SK-N-SH treated with all-trans-retinoic acid at 6 μM for 48 hours (cell line): ENCODE data around the gene TP53.

ENCODE experiments used
- ATAC-seq: fragments of 200-7000 bp; cut with Tn5 transposase; 3 replicates; pipeline ENCODE4 v1.9.1; 2020; ENCODE audit warnings: mild to moderate bottlenecking, moderate library complexity
- ARNTL ChIP-seq: fragments of 450-650 bp; formaldehyde crosslinking; IDR thresholded peaks from 2 replicates; pipeline ENCODE4 v1.5.0; 2020; ENCODE audit warnings: low read depth, mild to moderate bottlenecking, moderate library complexity, borderline replicate concordance
- BACH2 ChIP-seq: fragments of 250-450 bp; sonication (Bioruptor Pico); IDR thresholded peaks from 2 replicates; pipeline ENCODE4 v1.9.0; 2021; ENCODE audit warnings: mild to moderate bottlenecking, borderline replicate concordance
- CSDC2 ChIP-seq: fragments of 250-450 bp; sonication (Bioruptor Pico); IDR thresholded peaks from 2 replicates; pipeline ENCODE4 v1.5.0; 2020; ENCODE audit warnings: mild to moderate bottlenecking, moderate library complexity
- CSRNP3 ChIP-seq: fragments of 250-450 bp; sonication (Bioruptor Pico); IDR thresholded peaks from 2 replicates; pipeline ENCODE4 v1.5.1; 2021; ENCODE audit warnings: mild to moderate bottlenecking, moderate library complexity
- GLIS3 ChIP-seq: fragments of 250-450 bp; sonication (Bioruptor Pico); IDR thresholded peaks from 2 replicates; pipeline ENCODE4 v1.5.0; 2020; ENCODE audit warnings: mild to moderate bottlenecking, moderate library complexity
- ISL1 ChIP-seq: fragments of 250-450 bp; sonication (Bioruptor Pico); IDR thresholded peaks from 2 replicates; pipeline ENCODE4 v2.1.2; 2022; ENCODE audit warnings: mild to moderate bottlenecking, moderate library complexity
- OSR1 ChIP-seq: fragments of 250-450 bp; sonication (Bioruptor Pico); IDR thresholded peaks from 2 replicates; pipeline ENCODE4 v1.8.0; 2022; ENCODE audit warnings: moderate library complexity, mild to moderate bottlenecking, inconsistent platforms
- PPARA ChIP-seq: fragments of 250-450 bp; sonication (Bioruptor Pico); IDR thresholded peaks from 2 replicates; pipeline ENCODE4 v1.5.0; 2020; ENCODE audit warnings: mild to moderate bottlenecking, borderline replicate concordance
- RARB ChIP-seq: fragments of 250-450 bp; sonication (Bioruptor Pico); IDR thresholded peaks from 2 replicates; pipeline ENCODE4 v1.8.0; 2021; ENCODE audit warnings: mild to moderate bottlenecking, moderate library complexity
- SNAI2 ChIP-seq: fragments of 250-450 bp; sonication (Bioruptor Pico); IDR thresholded peaks from 2 replicates; pipeline ENCODE4 v1.5.0; 2020; ENCODE audit warnings: mild to moderate bottlenecking, moderate library complexity
- TCF4 ChIP-seq: fragments of 250-450 bp; sonication (Bioruptor Pico); IDR thresholded peaks from 2 replicates; pipeline ENCODE4 v1.8.0; 2021; ENCODE audit warnings: mild to moderate bottlenecking, moderate library complexity, borderline replicate concordance
- TOX ChIP-seq: fragments of 250-450 bp; sonication (Bioruptor Pico); IDR thresholded peaks from 2 replicates; pipeline ENCODE4 v1.8.0; 2021; ENCODE audit warnings: mild to moderate bottlenecking, moderate library complexity, borderline replicate concordance
- TSHZ2 ChIP-seq: fragments of 250-450 bp; sonication (Bioruptor Pico); IDR thresholded peaks from 2 replicates; pipeline ENCODE4 v1.5.0; 2020; ENCODE audit warnings: mild to moderate bottlenecking, moderate library complexity
- ZC3H10 ChIP-seq: fragments of 250-450 bp; sonication (Bioruptor Pico); IDR thresholded peaks from 2 replicates; pipeline ENCODE4 v1.5.1; 2021; ENCODE audit warnings: mild to moderate bottlenecking, moderate library complexity
- ZFP30 ChIP-seq: fragments of 450-650 bp; formaldehyde crosslinking; IDR thresholded peaks from 2 replicates; pipeline ENCODE4 v1.5.0; 2022; ENCODE audit warnings: mild to moderate bottlenecking, moderate library complexity
- ZNF565 ChIP-seq: fragments of 450-650 bp; formaldehyde crosslinking; conservative IDR thresholded peaks from 2 replicates; pipeline ENCODE4 v1.5.0; 2020; ENCODE audit warnings: low read depth, mild to moderate bottlenecking, moderate library complexity
- ZNF8 ChIP-seq: fragments of 450-650 bp; formaldehyde crosslinking; IDR thresholded peaks from 2 replicates; pipeline ENCODE4 v1.5.0; 2020; ENCODE audit warnings: mild to moderate bottlenecking, moderate library complexity
- TF ChIP-seq, protein P1 (sequence below): fragments of 250-450 bp; sonication (Bioruptor Pico); IDR thresholded peaks from 2 replicates; pipeline ENCODE4 v1.8.0; 2020; ENCODE audit warnings: mild to moderate bottlenecking, moderate library complexity, borderline replicate concordance
- TF ChIP-seq, protein P2 (sequence below): fragments of 250-450 bp; sonication (Bioruptor Pico); IDR thresholded peaks from 2 replicates; pipeline ENCODE4 v1.5.1; 2020; ENCODE audit warnings: low read depth, mild to moderate bottlenecking, moderate library complexity
- TF ChIP-seq, protein P3 (sequence below): fragments of 250-450 bp; sonication (Bioruptor Pico); IDR thresholded peaks from 2 replicates; pipeline ENCODE4 v1.8.0; 2021; ENCODE audit warnings: low read depth, mild to moderate bottlenecking, moderate library complexity, borderline replicate concordance

Gene TP53

DNA sequence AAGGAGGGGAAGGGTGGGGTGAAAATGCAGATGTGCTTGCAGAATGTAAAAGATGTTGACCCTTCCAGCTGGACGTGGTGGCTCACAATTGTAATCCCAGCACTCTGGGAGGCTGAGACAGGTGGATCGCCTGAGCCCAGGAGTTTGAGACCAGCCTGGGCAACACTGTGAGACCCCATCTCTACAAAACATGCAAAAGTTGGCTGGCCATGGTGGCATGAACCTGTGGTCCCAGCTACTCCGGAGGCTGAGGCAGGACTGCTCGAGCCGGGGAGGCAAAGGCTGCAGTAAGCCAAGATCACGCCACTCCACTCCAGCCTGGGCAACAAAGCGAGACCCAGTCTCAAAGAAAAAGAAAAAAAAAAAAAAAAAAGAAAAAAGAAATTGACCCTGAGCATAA lies 18.8 kb downstream of the TP53 start:
- no peak for ATAC-seq
- TF ChIP-seq ZNF8 (no peak), ZFP30 (CRISPR knock-in tag) (no peak), ZNF565 (CRISPR knock-in tag) (no peak), SNAI2 (CRISPR knock-in tag) (no peak), ARNTL (no peak), TCF4 (CRISPR knock-in tag) (no peak), CSRNP3 (no peak), ISL1 (CRISPR knock-in tag) (no peak), ZC3H10 (no peak), OSR1 (CRISPR knock-in tag) (no peak), RARB (CRISPR knock-in tag) (no peak), TSHZ2 (CRISPR knock-in tag) (no peak), BACH2 (CRISPR knock-in tag) (no peak), GLIS3 (CRISPR knock-in tag) (no peak), CSDC2 (CRISPR knock-in tag) (no peak), PPARA (no peak), TOX (CRISPR knock-in tag) (no peak)
- TF ChIP-seq, protein P1, sequence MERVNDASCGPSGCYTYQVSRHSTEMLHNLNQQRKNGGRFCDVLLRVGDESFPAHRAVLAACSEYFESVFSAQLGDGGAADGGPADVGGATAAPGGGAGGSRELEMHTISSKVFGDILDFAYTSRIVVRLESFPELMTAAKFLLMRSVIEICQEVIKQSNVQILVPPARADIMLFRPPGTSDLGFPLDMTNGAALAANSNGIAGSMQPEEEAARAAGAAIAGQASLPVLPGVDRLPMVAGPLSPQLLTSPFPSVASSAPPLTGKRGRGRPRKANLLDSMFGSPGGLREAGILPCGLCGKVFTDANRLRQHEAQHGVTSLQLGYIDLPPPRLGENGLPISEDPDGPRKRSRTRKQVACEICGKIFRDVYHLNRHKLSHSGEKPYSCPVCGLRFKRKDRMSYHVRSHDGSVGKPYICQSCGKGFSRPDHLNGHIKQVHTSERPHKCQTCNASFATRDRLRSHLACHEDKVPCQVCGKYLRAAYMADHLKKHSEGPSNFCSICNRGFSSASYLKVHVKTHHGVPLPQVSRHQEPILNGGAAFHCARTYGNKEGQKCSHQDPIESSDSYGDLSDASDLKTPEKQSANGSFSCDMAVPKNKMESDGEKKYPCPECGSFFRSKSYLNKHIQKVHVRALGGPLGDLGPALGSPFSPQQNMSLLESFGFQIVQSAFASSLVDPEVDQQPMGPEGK, result no peak
- TF ChIP-seq, protein P2, sequence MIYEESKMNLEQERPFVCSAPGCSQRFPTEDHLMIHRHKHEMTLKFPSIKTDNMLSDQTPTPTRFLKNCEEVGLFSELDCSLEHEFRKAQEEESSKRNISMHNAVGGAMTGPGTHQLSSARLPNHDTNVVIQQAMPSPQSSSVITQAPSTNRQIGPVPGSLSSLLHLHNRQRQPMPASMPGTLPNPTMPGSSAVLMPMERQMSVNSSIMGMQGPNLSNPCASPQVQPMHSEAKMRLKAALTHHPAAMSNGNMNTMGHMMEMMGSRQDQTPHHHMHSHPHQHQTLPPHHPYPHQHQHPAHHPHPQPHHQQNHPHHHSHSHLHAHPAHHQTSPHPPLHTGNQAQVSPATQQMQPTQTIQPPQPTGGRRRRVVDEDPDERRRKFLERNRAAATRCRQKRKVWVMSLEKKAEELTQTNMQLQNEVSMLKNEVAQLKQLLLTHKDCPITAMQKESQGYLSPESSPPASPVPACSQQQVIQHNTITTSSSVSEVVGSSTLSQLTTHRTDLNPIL (CRISPR knock-in tag), result no peak
- TF ChIP-seq, protein P3, sequence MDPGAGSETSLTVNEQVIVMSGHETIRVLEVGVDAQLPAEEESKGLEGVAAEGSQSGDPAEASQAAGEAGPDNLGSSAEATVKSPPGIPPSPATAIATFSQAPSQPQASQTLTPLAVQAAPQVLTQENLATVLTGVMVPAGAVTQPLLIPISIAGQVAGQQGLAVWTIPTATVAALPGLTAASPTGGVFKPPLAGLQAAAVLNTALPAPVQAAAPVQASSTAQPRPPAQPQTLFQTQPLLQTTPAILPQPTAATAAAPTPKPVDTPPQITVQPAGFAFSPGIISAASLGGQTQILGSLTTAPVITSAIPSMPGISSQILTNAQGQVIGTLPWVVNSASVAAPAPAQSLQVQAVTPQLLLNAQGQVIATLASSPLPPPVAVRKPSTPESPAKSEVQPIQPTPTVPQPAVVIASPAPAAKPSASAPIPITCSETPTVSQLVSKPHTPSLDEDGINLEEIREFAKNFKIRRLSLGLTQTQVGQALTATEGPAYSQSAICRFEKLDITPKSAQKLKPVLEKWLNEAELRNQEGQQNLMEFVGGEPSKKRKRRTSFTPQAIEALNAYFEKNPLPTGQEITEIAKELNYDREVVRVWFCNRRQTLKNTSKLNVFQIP, result no peak

DNA sequence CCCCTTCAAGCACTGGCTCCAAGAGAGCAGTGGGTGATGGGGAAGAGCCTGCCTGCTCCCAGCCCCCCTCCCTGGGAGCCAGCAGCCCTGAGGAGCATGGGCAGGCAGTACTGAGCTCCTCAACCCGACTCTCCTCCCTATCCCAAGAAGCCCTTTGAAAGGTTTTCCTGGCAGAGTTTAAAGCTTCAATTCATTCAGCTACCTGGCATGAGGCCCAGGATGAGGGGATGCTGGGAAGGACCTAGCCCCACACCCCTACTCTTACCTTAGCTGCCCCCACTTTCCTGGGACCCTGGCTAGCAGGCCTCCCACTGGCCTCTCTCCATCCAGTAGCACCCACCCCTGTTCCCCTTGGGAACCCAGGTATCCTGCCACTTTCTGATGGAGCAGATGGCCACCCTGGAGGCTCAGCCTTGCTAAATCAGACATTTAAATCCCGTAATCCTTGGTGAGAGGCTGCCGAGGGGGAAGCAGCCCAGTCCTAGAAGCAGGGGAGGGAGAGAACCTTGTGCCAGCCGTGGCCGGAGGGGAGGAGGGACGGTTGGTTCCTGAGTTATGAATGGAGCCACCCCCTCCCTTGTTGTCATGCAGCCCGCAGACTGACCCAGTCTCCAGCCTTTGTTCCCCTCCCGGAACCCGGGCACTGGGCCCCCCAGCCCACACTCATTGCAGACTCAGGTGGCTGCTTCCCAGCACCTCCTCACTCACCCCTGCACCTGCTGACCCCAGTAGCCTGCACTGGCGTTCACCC lies 19.5 kb downstream of the TP53 start:
- ATAC-seq, result no peak; the same call in 2 of the 3 replicates
- no peak for TF ChIP-seq ZNF8
- no peak for TF ChIP-seq PPARA
- TF ChIP-seq, protein P3, result no peak
- TF ChIP-seq RARB (CRISPR knock-in tag), result no peak
